OCI-LY7 (cell line): ENCODE results near the gene ATP8B3.

Experiments used
- EZH2phosphoT487 ChIP-seq: fragments of 200-600 bp; sonication (generic); IDR thresholded peaks from 2 replicates; pipeline ENCODE4 v1.6.1; 2018; ENCODE audit warnings: low read depth, borderline replicate concordance, mild to moderate bottlenecking, mixed run types, antibody characterized with exemption, low read length, moderate library complexity, mixed read lengths
- TF ChIP-seq, protein P1 (sequence below): fragments of 200-600 bp; sonication (generic); conservative IDR thresholded peaks from 2 replicates; pipeline ENCODE4 v1.5.1; 2014; ENCODE audit warnings: mild to moderate bottlenecking, antibody characterized with exemption, low read length, moderate library complexity, mixed read lengths

GRCh38 chr19:1754636-1755466, 57.2 kb downstream of the ATP8B3 start:
- TF ChIP-seq, protein P1, sequence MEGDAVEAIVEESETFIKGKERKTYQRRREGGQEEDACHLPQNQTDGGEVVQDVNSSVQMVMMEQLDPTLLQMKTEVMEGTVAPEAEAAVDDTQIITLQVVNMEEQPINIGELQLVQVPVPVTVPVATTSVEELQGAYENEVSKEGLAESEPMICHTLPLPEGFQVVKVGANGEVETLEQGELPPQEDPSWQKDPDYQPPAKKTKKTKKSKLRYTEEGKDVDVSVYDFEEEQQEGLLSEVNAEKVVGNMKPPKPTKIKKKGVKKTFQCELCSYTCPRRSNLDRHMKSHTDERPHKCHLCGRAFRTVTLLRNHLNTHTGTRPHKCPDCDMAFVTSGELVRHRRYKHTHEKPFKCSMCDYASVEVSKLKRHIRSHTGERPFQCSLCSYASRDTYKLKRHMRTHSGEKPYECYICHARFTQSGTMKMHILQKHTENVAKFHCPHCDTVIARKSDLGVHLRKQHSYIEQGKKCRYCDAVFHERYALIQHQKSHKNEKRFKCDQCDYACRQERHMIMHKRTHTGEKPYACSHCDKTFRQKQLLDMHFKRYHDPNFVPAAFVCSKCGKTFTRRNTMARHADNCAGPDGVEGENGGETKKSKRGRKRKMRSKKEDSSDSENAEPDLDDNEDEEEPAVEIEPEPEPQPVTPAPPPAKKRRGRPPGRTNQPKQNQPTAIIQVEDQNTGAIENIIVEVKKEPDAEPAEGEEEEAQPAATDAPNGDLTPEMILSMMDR: no peak
- TF ChIP-seq EZH2phosphoT487: no peak
